GM19240 (cell line): ENCODE measurements around the gene CDK5R1.
A peak's percentile ranks its signal among the peaks of the same experiment; 100 is the strongest.

Experiments
- DNase-seq: peaks from one replicate; pipeline ENCODE4 v3.0.0; 2011; ENCODE audit warnings: low spot score; ENCODE audit not compliant: insufficient read length

The CDK5R1 gene

DNA sequence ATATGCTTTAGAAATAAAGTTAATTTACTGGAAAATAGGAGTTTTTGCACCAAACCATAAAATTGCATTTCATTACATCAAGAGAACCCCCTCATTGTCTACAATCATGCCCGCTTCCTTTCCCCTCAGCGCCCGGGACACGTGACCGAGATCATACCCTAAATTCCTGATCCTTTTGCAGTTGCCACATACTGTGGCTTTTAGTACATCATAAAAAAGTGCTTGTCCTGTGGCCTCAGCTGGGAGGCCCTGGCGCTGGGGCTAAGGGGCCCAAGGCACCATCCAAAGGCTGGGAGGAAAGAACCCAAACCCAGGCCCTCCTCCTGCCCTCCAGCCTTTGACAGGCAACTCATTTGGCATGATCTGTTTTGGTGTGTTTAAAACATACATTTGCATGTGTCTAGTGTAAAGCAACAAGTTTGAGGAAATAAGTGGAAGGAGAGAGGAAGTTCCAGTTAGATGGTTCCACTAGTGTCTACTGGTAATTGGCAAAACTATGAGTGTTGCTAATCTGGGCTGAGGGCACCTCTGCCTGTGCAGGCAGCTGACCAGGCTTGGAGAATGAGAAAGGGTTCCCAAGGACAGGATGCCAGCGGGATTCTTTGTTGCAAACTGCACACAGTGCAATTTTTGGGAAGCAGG, 6.0 kb downstream of the CDK5R1 start:
- DNase-seq, result no peak

DNA sequence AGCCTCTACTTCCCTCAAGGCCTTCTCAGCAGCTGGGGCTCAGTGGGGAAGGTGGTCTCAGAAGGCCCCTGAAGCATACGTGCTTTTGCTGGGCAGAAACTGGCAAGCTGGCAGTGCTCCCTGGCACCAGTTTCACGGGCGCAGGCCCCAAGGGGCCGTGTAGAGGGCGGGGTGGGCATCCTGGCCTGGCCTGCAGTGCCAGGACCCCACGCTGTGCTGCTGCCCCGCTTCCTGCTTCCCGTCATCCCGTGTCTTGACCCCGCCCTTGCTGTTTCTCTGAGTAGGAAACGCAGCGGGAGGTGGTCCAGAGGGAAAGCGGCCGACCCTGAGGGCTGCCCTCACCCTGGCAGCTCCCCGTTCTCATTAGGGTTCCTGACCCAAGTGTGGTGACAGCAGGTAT, 6.8 kb downstream of the CDK5R1 start:
- no peak for DNase-seq

- no peak for DNase-seq
Measured at GRCh38 chr17:32493976-32494513, 7.3 kb downstream of the CDK5R1 start.

- DNase-seq, result no peak
Measured at GRCh38 chr17:32494621-32495358, 8.0 kb downstream of the CDK5R1 start.

GRCh38 chr17:32495359-32496231, 8.8 kb downstream of the CDK5R1 start:
- DNase-seq, result no peak

DNA sequence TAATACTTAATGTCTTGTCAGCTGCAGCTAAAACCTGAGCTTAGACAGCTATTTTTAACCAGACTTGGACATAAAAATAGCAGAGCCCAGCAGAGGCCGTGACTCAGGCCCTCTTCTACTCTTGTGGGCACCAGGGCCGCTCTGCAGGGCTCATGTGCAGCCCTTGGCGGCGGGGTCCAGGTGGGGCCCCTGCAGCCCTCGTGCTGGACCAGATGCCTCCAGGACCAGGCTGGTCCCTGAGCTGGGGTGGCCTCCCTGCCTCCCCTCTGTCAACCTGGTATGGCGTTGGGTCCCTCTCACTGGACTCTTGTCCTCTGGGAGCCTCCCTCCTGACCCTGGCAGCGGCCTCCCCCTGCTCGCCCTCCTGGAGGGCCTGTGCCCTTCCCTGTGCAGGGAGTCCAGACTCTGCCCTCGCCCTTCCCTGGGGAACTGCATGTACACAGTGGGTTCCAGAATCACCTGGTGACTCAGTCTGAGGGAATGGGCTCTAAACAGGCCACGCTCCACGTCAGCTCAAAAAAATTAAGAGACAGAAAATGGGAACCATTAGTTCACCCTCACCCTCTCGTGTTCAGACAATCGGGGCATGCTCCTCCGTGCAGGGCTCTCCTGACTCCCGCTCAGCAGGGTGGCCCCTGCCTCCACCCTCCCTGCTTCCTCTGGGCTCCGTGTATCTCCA, 9.7 kb downstream of the CDK5R1 start:
- no peak for DNase-seq

- DNase-seq, result no peak
Measured at GRCh38 chr17:32497431-32498205, 10.8 kb downstream of the CDK5R1 start.

DNA sequence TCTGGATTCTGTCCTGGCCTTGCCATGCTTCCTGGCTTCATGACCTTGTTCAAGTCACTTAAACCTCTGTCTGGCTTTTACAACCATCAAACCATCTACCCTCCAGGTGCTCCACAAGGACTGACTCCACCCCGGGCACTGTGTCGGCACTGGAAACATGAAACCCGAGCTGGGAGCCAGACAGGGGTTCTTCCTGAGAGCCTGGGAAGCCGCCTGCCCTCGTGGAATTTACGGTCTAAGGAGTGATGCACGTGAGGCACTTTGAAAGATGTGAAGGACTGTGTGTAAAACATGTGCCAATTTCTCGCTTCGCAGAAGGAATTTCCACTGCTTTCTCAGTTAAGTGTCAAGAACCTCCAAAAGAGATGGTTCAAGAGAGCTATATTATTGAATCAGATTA, 11.6 kb downstream of the CDK5R1 start:
- no peak for DNase-seq

DNA sequence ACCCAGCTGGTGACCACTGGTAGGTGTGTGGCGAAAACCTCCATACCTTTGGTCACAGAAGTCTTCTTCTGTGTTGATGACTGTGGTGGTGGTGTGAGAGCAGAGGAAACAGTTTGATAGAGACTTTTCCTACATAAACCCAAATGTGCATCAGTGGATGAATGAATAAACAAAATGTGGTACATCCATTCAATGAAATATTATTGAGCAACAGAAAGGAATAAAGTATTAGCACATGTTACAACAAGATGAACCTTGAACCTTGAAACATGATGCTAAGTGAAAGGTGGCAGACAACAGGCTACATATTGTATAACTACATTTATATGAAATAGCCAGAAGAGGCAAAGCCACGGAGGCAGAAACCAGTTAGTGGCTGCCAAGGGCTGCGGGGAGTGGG, 15.2 kb downstream of the CDK5R1 start:
- no peak for DNase-seq

DNA sequence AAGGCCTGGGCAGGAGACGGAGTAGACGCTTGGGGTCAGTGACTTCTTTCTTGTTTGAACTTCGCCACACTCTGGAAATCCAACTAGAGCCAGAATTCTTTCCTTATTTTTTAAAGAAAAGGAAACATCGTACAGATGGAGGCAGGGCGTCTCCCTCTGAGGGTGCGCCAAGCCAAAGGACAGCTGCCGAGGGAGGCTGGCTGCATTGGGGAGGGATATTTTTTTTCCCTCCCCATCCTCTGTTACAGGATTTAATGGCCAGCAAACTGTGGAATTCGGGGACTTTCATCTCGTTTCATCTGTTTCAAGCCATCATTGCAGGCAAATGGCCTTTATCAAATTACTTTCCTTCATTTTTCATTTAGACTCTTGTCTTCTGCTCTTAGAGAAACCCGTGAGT, 15.9 kb downstream of the CDK5R1 start:
- DNase-seq, result no peak

DNA sequence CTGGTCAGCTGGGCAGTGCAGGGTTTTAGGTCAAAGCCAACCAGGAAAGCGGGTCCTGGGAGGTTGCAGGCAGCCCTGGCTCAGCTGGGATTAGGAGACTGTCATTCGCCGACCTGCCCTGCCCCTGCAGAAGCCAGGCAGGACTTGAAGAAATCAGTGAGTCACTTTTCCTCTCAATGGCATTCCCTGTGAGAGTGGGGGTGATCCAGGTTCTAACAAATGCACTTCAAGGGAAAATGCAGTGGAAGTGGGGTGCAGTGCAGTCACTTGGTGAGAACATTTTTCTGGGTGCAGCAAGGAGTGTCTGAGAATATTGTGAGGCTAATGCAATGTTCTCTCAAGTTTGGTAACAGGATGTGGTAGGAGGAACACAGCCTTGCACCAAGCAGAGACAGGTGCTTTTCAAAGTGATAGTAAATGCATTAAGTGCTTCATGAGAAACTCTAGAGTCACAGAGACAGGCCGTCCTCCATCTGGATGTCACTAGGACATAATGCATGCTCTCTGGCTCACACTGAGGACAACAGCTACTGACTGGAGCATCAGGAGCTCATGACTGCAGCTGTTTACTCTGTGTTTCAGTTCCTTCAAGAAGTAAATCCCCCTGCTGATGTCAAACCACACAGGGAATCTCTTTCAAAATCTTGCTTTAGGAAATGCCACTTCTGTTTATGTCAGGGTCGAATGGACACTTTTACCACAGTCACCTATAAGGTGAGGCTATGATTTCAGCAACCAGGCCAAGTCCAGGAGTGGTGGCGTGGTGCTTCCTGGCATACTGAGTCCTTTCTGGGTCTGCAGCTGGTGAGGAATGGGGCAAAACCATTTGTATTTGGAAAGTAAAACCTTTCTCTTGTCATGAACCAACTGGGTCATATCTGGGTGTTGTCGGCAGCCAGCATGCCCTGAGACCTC, 16.7 kb downstream of the CDK5R1 start:
- DNase-seq, result peak; percentile 68

DNA sequence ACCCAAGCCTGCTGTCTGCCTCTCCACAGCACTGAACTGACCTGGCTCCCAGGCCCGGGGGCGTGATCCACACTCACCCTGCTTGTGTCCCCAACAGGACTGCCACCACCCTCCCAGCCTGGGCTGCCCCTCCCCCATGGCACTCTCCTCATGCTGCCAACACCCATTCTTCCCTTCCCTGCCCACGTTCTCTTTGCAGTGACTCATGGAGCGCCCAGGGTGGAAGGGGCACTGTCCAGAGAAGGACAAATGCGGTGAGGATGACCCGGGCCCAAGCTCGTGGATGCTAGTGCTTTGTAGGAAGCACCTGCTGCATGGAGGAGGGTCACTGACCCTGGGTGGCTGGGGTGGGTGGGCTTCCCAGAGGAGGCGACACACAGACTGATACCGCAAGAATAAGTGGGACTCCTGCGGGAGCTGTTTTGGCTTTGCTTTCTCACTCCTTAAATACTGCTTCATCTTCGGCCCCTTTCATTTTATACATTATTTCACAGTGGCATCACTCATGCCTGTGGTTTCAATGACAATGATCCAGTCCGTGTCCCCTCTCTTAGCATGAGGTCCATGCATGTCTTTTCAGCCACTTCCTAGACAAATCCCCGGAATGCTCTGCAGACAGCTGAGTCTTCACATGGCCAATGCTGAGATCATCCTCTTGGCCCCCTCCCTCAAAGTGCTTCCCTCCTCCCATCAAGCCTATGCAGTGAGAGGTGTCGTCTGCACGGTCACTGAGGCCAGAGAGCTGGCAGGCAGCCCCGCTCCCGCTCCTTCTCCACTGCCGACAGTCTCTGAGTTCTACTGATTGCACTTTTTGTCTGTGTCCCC, 17.6 kb downstream of the CDK5R1 start:
- no peak for DNase-seq

GRCh38 chr17:32508926-32509325, 22.1 kb downstream of the CDK5R1 start:
- DNase-seq, result no peak

- no peak for DNase-seq
Measured at GRCh38 chr17:32510466-32510865, 23.7 kb downstream of the CDK5R1 start.

- no peak for DNase-seq
Measured at GRCh38 chr17:32512328-32512727, 25.5 kb downstream of the CDK5R1 start.

GRCh38 chr17:32513579-32513978, 26.8 kb downstream of the CDK5R1 start:
- no peak for DNase-seq

GRCh38 chr17:32514606-32515005, 27.8 kb downstream of the CDK5R1 start:
- DNase-seq, result no peak

- DNase-seq, result peak; percentile 20
Measured at GRCh38 chr17:32515677-32516383, 29.0 kb downstream of the CDK5R1 start.
